OCI-LY3 (cell line): ENCODE data around the gene SERPINF2.
"Not testable (repeated sequence)": the region's sequence is repeated elsewhere in the genome, so short reads cannot be mapped to it uniquely, and the experiment has no call there.

ENCODE experiments used
- EZH2phosphoT487 ChIP-seq: fragments of 200-600 bp; shearing (Covaris generic); IDR thresholded peaks from 2 replicates; pipeline ENCODE4 v1.6.1; 2018; ENCODE audit warnings: antibody characterized with exemption, mixed run types, low read depth
- TF ChIP-seq, protein P1 (sequence below): fragments of 200-600, 300-600 bp; sonication (generic); IDR thresholded peaks from 2 replicates; pipeline ENCODE4 v1.5.1; 2014; ENCODE audit warnings: antibody characterized with exemption, low read length, low read depth

DNA sequence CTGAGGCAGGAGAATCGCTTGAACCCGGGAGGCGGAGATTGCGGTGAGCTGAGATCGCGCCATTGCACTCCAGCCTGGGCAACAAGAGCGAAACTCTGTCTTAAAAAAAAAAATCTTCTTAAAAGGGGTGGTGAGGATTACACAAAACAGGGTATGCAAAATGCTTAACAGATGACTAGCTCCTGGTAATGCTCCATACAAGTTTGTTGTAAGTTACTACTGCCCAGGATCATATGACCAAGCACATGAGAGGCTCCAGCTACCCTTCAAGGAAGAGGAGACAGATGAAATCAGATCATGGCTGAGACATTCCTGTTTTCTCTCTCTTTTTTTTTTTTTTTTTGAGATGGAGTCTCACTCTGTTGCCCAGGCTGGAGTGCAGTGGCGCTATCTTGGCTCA, 20.6 kb upstream of the SERPINF2 start:
- TF ChIP-seq, protein P1, sequence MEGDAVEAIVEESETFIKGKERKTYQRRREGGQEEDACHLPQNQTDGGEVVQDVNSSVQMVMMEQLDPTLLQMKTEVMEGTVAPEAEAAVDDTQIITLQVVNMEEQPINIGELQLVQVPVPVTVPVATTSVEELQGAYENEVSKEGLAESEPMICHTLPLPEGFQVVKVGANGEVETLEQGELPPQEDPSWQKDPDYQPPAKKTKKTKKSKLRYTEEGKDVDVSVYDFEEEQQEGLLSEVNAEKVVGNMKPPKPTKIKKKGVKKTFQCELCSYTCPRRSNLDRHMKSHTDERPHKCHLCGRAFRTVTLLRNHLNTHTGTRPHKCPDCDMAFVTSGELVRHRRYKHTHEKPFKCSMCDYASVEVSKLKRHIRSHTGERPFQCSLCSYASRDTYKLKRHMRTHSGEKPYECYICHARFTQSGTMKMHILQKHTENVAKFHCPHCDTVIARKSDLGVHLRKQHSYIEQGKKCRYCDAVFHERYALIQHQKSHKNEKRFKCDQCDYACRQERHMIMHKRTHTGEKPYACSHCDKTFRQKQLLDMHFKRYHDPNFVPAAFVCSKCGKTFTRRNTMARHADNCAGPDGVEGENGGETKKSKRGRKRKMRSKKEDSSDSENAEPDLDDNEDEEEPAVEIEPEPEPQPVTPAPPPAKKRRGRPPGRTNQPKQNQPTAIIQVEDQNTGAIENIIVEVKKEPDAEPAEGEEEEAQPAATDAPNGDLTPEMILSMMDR: not testable (repeated sequence)
- not testable (repeated sequence) for TF ChIP-seq EZH2phosphoT487
